ENCODE data around the gene MEGF11. TPM values are rescaled to one million over a fixed set of nuclear protein-coding genes. Genes with fewer than 3 reads are reported as not detected.

MEGF11 gene
- polyA plus RNA-seq, 1 of the 3 experiments (the other 2 are of a cell fraction), result not detected

DNA sequence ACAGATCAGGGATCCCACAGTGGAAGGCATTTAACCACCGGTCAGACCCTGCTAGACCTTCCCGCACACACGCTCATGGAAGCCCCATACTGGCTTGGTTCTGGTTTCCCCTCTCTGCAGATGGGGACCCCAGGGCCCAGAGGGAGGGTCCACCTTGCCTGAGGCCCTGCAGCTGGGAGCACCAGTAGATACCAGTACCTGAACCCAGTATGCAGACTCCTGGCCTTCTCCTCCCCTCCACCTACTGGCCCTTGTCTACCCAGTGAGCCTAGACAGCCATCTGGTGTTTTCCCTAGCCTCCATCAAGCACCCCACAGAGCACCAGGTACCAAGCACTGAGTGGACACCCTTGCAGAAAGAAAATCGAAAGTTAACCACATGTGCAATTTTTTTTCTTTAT lies 65.1 kb downstream of the MEGF11 start:
- H3K9ac ChIP-seq, result no peak overlapping the region
- ChIA-PET POLR2A (no interaction called here), CTCF (interaction anchor here (1.2 to 1.3 kb wide), 2 partner anchors 272 to 275 kb away, joined by 3 read pairs; no protein-coding TSS in a partner anchor)
- no peaks in the 10 kb centered on the region for H3K36me3 ChIP-seq (replicated peaks in 1 of 2; ENCODE audit: control insufficient read depth in 1 of 2, insufficient read depth in 2 of 2, low read length in 1 of 2)
- TF ChIP-seq SMC3 (IDR thresholded peaks at IDR 0.05; ENCODE audit: low read depth, low read length) (peak; percentile 26; the same call in 1 of the 2 replicates), RAD21 (IDR thresholded peaks at IDR 0.05; ENCODE audit: low read length) (peak; percentile 60), FOXJ3 (CRISPR knock-in tag; IDR thresholded peaks at IDR 0.05) (no peak)
- no peaks in the 10 kb centered on the region for H3K9me2 ChIP-seq
- H3F3A ChIP-seq (replicated peaks; ENCODE audit: insufficient read depth), result no peaks in the 10 kb centered on the region
- H3K4me2 ChIP-seq, result no peak overlapping the region
- H3K27me3 ChIP-seq (ENCODE audit: insufficient read depth), result peaks cover 9% of the 10 kb centered on the region; the same call in 1 of the 2 replicates
- H3K4me1 ChIP-seq (ENCODE audit: control insufficient read depth in 1 of 2, insufficient read depth in 2 of 2, low read depth in 1 of 2, low read length in 1 of 2), result peaks cover 0 to 18% of the 10 kb centered on the region in 2 experiments; a peak in 1 of 4 replicates
- no peak overlapping the region for H3K4me3 ChIP-seq (ENCODE audit: low read depth in 2 of 2, low read length in 1 of 2)
- H4K20me1 ChIP-seq (ENCODE audit: insufficient read depth), result no peaks in the 10 kb centered on the region
- H2AFZ ChIP-seq (ENCODE audit: low read depth), result no peak overlapping the region
- no peaks in the 10 kb centered on the region for H3K79me2 ChIP-seq (ENCODE audit: insufficient read depth)
- no peak for DNase-seq
- 56% methylated on average over 4 of the region's 4 CpGs for WGBS (ENCODE audit: low lambda C conversion rate)
- no peaks in the 10 kb centered on the region for H3K9me3 ChIP-seq
- H3K27ac ChIP-seq (ENCODE audit: low read depth in 2 of 2, low read length in 1 of 2), result no peak overlapping the region

DNA sequence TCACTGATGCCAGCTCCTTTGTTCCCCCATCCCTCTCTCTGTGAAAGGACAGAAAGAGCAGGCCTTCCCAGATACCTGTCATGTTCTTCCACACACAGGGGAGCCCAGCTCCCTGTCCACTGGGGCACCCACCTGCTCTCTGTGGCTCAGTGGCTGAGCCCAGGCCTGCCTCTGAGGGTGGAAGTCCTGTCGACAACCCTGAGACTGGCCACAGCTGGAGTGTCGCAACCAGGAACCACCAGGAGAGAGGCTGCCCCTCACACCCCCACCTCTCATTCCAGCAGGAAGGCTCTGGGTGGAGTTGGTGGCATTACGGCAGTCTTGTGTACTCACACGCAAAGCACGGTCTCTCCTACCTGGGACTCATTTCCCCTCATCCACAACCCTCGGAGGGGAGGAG lies 66.3 kb downstream of the MEGF11 start:
- Histone ChIP-seq H3K27ac (ENCODE audit: low read depth in 2 of 2, low read length in 1 of 2) (no peak overlapping the region), H3K27me3 (ENCODE audit: insufficient read depth) (peaks cover 9% of the 10 kb centered on the region; the same call in 1 of the 2 replicates), H3K9ac (no peak overlapping the region), H3K4me1 (ENCODE audit: control insufficient read depth in 1 of 2, insufficient read depth in 2 of 2, low read depth in 1 of 2, low read length in 1 of 2) (peaks cover 0 to 18% of the 10 kb centered on the region in 2 experiments; a peak in 1 of 4 replicates), H3K4me2 (no peak overlapping the region), H3K36me3 (replicated peaks in 1 of 2; ENCODE audit: control insufficient read depth in 1 of 2, insufficient read depth in 2 of 2, low read length in 1 of 2) (no peaks in the 10 kb centered on the region), H4K20me1 (ENCODE audit: insufficient read depth) (no peaks in the 10 kb centered on the region), H2AFZ (ENCODE audit: low read depth) (no peak overlapping the region), H3F3A (replicated peaks; ENCODE audit: insufficient read depth) (no peaks in the 10 kb centered on the region), H3K79me2 (ENCODE audit: insufficient read depth) (no peaks in the 10 kb centered on the region), H3K9me2 (no peaks in the 10 kb centered on the region), H3K4me3 (ENCODE audit: low read depth in 2 of 2, low read length in 1 of 2) (no peak overlapping the region), H3K9me3 (no peaks in the 10 kb centered on the region)
- ChIA-PET POLR2A (no interaction called here), CTCF (interaction anchor here (0.9 to 2.3 kb wide), 4 partner anchors 9 to 206 kb away, joined by 3 to 7 read pairs (median 3); no protein-coding TSS in a partner anchor)
- DNase-seq, result no peak
- TF ChIP-seq NFIC (IDR thresholded peaks at IDR 0.05; ENCODE audit: borderline replicate concordance), result no peak
- TF ChIP-seq, protein P1, sequence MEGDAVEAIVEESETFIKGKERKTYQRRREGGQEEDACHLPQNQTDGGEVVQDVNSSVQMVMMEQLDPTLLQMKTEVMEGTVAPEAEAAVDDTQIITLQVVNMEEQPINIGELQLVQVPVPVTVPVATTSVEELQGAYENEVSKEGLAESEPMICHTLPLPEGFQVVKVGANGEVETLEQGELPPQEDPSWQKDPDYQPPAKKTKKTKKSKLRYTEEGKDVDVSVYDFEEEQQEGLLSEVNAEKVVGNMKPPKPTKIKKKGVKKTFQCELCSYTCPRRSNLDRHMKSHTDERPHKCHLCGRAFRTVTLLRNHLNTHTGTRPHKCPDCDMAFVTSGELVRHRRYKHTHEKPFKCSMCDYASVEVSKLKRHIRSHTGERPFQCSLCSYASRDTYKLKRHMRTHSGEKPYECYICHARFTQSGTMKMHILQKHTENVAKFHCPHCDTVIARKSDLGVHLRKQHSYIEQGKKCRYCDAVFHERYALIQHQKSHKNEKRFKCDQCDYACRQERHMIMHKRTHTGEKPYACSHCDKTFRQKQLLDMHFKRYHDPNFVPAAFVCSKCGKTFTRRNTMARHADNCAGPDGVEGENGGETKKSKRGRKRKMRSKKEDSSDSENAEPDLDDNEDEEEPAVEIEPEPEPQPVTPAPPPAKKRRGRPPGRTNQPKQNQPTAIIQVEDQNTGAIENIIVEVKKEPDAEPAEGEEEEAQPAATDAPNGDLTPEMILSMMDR (IDR thresholded peaks at IDR 0.05), result no peak
- no peak for TF ChIP-seq TAF1 (IDR thresholded peaks at IDR 0.05; ENCODE audit: borderline replicate concordance, low read depth, low read length)
- no peak for TF ChIP-seq POLR2AphosphoS5 (IDR thresholded peaks at IDR 0.05; ENCODE audit: low read depth, low read length)
- no peak for TF ChIP-seq GABPA (IDR thresholded peaks at IDR 0.05; ENCODE audit: low read depth)
- TF ChIP-seq SIN3A (IDR thresholded peaks at IDR 0.05; ENCODE audit: borderline replicate concordance, low read depth, low read length), result no peak
- no peak for TF ChIP-seq RCOR1 (IDR thresholded peaks at IDR 0.05; ENCODE audit: low read length)
- no peak for TF ChIP-seq JUND (IDR thresholded peaks at IDR 0.05)
- no peak for TF ChIP-seq MEF2A (IDR thresholded peaks at IDR 0.05; ENCODE audit: borderline replicate concordance, low read depth)
- TF ChIP-seq ELF1 (IDR thresholded peaks at IDR 0.05), result no peak
- TF ChIP-seq FOXJ3 (CRISPR knock-in tag; IDR thresholded peaks at IDR 0.05), result no peak
- no peak for TF ChIP-seq YY1 (IDR thresholded peaks at IDR 0.05; ENCODE audit: low read depth)
- no peak for TF ChIP-seq PBX3 (IDR thresholded peaks at IDR 0.05)
- no peak for TF ChIP-seq SMC3 (IDR thresholded peaks at IDR 0.05; ENCODE audit: low read depth, low read length)
- TF ChIP-seq, protein P2, sequence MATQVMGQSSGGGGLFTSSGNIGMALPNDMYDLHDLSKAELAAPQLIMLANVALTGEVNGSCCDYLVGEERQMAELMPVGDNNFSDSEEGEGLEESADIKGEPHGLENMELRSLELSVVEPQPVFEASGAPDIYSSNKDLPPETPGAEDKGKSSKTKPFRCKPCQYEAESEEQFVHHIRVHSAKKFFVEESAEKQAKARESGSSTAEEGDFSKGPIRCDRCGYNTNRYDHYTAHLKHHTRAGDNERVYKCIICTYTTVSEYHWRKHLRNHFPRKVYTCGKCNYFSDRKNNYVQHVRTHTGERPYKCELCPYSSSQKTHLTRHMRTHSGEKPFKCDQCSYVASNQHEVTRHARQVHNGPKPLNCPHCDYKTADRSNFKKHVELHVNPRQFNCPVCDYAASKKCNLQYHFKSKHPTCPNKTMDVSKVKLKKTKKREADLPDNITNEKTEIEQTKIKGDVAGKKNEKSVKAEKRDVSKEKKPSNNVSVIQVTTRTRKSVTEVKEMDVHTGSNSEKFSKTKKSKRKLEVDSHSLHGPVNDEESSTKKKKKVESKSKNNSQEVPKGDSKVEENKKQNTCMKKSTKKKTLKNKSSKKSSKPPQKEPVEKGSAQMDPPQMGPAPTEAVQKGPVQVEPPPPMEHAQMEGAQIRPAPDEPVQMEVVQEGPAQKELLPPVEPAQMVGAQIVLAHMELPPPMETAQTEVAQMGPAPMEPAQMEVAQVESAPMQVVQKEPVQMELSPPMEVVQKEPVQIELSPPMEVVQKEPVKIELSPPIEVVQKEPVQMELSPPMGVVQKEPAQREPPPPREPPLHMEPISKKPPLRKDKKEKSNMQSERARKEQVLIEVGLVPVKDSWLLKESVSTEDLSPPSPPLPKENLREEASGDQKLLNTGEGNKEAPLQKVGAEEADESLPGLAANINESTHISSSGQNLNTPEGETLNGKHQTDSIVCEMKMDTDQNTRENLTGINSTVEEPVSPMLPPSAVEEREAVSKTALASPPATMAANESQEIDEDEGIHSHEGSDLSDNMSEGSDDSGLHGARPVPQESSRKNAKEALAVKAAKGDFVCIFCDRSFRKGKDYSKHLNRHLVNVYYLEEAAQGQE (IDR thresholded peaks at IDR 0.05; ENCODE audit: low read depth, low read length), result no peak
- TF ChIP-seq ZBTB33 (IDR thresholded peaks at IDR 0.05; ENCODE audit: borderline replicate concordance, low read depth), result no peak
- 76% methylated on average over 4 of the region's 6 CpGs for WGBS (ENCODE audit: low lambda C conversion rate)
